EH (cell line): ENCODE results near the gene HSFX4.
"Not testable (repeated sequence)": the region's sequence is repeated elsewhere in the genome, so short reads cannot be mapped to it uniquely, and the experiment has no call there.

ENCODE experiments used
- DNase-seq: peaks from one replicate; pipeline ENCODE4 v3.0.0-alpha.2; 2015; ENCODE audit warnings: low read depth

HSFX4 gene

DNA sequence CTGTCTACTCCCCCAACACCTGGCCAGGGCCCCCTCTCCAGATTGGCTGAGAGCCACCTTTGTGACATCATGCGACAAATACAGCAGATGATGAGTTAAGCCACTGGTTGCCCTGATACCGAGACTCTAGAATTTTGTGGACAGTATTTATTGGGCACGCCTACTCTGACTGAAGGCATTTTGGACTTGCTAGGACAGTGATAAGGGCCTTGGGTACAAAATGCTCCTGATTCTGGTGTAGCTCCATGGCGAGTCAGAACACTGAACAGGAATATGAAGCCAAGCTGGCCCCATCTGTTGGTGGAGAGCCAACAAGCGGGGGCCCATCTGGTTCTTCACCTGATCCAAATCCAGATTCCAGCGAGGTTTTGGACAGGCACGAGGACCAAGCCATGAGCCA is at the start of gene HSFX4:
TSS of gene HSFX4 (plus strand) at position 174 of the 400 bp plus-strand sequence. CDS start at position 246, 72 bp downstream.
- DNase-seq, result not testable (repeated sequence)

- DNase-seq, result no peak
These were observed 48.2 kb upstream of the HSFX4 start, which contains the start of gene MAGEA8 for GRCh38 chrX:149881081-149881711. Gene MAGEA8 (plus strand): TSS chrX:149881183. CDS start chrX:149884273, 3,090 bp downstream.

DNA sequence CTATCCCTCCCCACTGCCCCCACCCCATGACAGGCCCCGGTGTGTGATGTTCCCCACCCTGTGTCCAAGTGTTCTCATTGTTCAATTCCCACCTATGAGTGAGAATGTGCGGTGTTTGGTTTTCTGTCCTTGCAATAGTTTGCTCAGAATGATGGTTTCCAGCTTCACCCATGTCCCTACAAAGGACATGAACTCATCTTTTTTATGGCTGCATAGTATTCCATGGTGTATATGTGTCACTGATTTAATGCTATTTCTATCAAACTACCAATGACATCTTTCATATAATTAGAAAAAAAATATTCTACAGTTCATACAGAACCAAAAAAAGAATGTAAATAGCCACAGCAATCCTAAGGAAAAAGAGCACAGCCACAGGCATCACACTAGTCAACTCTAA is 38.5 kb upstream of the HSFX4 start:
- DNase-seq, result not testable (repeated sequence)

DNA sequence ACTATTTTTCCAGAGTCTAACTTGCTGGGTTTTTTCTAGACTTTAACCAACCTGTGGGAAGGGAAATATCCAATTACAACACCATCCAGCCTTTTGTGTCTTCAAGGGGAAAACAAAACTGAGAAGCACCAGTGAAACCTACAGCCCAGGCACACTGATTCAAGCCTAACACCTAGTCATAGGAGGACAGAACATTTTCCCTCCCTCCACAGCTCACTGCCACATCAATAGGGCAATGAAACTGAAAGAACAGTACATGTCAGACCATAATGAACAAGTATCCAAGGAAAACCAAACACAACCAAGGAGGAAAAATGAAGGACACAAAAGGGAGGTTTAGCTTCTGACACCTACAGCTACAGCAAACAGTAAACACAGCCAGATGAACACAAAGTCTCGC is 30.8 kb upstream of the HSFX4 start:
- no peak for DNase-seq

GRCh38 chrX:149903889-149904748 is 25.3 kb upstream of the HSFX4 start:
- peak; percentile 3 for DNase-seq

DNA sequence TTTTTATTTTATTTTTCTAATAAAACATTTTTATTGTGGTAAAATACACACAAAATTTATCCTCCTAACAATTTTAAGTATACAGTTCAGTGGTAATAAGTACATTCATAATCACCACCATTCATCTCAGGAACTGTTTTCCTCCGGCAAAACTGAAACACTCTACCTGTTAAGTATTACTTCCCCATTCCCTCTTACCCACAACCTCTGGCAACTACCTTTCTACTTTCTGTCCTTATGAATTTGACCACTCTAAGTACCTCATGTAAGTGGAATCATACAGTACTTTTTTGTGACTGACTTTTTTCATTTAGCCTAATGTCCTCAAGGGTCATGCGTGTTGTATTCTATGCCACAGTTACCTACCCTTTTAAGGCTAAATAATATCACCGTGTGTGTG is 21.1 kb upstream of the HSFX4 start:
- DNase-seq, result no peak

- DNase-seq, result no peak
These were observed 20.6 kb upstream of the HSFX4 start for GRCh38 chrX:149908727-149909126.

GRCh38 chrX:149909324-149910177 is 19.8 kb upstream of the HSFX4 start:
- no peak for DNase-seq

DNA sequence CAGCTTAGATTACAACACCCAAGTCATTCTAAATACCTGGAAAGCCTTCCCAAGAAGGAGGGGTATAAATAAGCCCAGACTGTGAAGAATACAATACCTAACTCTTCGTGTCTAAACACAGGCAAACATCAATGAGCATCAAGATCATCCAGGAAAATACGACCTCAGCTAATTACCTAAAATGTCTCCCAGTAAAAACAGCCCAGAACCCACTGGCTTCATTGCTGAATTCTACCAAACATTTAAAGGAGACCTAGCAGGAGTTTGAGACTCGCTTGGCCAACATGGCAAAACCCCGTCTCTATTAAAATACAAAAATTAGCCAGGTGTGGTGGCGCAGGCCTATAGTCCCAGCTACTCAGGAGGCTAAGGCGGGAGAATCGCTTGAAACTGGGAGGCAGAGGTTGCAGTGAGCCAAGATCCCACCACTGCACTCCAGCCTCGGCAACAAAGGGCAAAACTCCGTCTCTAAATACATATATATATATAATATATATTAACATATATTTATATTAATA is 19.1 kb upstream of the HSFX4 start:
- DNase-seq, result no peak

- DNase-seq, result no peak
These were observed 12.5 kb upstream of the HSFX4 start for GRCh38 chrX:149916745-149917392.

- not testable (repeated sequence) for DNase-seq
These were observed 5.5 kb upstream of the HSFX4 start for GRCh38 chrX:149923836-149924235.

DNA sequence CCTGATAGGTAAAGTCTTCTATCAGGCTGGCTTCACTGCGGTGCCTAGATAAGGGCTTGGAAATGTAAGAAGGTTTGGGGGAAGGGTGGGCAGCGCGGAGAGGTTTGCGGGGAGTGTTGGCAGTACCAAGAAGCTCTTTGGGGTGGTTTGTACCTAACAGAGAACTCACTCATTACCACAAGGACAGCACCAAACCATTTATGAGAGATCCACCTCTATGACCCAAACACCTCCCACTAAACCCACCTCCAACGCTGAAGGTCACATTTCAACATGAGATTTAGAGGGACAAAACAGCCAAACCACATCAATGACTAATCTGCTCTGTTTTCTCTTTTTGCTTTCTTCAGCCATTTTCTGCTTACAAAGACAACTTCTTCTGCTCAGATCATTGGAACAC is 4.9 kb upstream of the HSFX4 start:
- DNase-seq, result not testable (repeated sequence)

DNA sequence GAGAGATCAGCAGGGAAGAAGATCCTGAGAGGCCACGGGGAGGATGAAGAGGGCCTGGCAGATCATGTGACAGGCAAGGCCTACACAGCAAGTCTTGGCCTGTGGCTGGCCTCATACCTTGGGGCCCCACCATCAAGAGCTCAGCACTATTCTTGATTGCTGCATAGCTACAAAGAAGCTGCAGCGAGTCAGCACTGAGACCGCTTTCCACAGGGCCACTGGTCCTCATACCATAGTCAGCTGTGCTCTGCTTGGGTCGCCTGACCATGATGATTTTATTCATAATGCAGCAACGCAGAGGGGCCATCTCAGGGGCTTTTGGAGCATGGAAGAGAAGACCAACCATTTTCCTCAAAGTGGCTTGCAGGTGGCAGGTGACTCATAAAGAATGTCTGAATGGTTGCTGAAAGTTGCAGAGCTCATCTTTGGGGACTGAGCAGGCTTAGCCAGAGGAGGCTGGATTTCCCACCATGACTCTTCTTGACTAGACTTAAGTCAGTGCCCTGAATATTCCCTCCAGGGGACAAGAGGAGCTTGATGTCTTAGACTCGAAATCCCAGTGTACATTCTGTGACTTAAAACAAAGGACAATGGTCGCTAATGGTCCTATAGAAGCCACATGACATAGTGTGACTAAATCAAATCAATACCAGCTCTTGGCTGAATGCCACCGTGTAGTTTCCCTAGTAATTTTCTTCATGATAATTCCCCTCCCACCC is 2.0 kb upstream of the HSFX4 start:
- not testable (repeated sequence) for DNase-seq

DNA sequence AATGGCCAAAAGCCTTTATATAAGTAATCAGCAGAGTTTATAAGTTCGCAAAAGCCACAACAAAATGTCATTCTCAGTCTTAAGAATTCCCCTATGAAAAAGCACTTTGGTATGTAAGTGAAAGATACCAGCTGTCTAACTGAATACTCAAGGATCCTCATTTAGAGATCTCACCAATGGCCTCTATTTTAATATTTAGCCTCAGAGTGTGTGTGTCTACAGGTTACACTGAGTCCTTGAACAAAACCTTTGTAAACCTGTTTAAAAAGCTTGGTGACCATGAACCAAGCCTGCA is 1.5 kb upstream of the HSFX4 start:
- not testable (repeated sequence) for DNase-seq

- not testable (repeated sequence) for DNase-seq
These were observed 738 bp upstream of the HSFX4 start for GRCh38 chrX:149928635-149929034.

DNA sequence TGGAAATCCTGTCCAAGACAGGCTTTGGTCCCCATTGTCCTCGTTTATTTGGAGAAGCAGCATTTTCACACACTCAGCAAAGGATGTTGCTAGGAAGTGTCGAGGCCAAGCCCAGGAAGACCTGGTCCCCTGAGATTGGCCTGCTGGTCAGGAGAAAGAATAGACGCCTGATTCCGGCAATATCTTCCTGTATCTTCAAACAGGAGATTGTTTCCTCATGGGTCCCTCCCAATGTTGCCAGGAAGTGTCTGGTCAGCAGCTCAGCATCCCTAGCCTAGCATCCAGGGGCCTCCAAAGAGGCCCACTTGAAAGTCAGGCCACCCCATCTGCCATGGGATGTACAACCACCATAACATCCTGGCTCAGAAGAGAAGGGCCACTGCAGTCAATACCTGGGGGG is 2.0 kb downstream of the HSFX4 start:
- DNase-seq, result not testable (repeated sequence)

DNA sequence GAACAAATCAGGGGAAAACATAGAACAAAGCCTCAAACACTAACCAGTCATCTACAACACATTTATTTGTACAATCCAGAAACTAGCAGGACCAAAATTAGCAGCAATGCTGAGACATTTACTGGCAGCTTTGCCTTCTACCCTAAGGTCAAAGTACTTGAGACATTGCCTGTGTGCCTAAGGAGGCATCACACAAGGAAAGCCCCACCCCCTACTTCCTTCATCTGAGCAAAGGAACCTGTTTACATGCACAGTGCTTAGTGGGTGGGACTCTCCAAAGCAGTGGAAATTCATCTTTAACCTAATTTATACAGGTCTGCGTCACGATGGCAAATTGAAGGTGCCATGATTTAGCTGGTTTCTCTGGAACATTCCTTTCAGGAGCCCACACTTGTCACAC is 2.8 kb downstream of the HSFX4 start:
- DNase-seq, result not testable (repeated sequence)

- DNase-seq, result not testable (repeated sequence)
These were observed 3.6 kb downstream of the HSFX4 start for GRCh38 chrX:149932970-149933369.

GRCh38 chrX:149933547-149933946 is 4.2 kb downstream of the HSFX4 start:
- not testable (repeated sequence) for DNase-seq

DNA sequence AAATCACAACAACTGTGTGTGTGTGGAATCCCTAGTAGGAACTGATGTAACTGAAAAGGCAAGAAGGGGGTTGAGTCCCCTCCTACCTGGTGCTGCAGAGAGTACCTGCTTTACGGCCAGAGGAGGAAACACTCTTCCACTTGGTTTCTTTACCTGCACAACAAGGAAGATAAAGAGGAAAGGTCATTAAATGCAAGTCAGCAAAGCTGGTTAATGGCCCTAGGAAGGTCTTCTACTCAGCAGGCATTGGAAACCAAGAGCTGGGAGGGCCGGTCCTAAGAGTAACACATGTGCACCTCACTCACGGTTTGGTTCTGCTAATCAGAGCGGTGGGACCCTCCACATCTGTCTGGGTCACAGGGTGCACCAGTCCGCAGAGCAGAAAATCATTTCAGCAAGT is 8.0 kb downstream of the HSFX4 start:
- not testable (repeated sequence) for DNase-seq

DNA sequence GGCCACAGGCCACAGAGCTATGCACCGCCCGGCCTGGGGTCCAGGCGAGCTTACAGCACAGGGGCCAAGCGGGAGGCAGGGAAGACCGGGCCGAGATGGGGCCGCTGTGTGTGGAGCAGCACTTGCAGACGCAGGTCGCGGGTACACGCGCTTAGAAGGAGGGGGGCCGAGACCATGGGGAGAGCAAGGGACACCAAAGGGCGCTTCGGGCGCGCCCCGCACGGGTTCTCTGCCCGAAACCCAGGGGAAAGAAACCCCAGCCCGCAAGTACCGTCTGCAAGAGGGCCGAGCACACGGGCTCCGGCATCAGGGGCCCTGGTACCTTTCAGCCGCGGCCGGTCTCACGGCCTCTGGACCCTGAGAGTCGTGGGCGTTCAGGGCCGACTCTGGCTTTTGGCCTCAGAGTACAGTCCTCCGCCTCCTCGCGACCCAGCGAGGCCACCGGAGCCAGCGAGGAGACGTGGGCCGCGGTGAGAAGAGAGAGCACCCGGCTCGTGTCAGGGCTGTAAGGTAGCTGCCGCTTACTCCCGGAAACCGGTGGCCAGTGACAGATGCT is 8.6 kb downstream of the HSFX4 start:
- no peak for DNase-seq
